NOMO-1 (cell line): ENCODE results near the gene DIDO1.

Experiments
- DNase-seq, 2 experiments: peaks; one replicate each; lab custom pipeline; 2025; ENCODE audit not compliant: unreplicated experiment in 2 of 2; lab: John Stamatoyannopoulos, UW

DIDO1 gene

GRCh38 chr20:62898093-62898964, 28.0 kb downstream of the DIDO1 start:
- no peak for DNase-seq

- no peak for DNase-seq
Measured at GRCh38 chr20:62897666-62898065, 28.6 kb downstream of the DIDO1 start.

- no peak for DNase-seq
Measured at GRCh38 chr20:62896526-62896925, 29.8 kb downstream of the DIDO1 start.

- no peak for DNase-seq
Measured at GRCh38 chr20:62895539-62895938, 30.8 kb downstream of the DIDO1 start.

- no peak for DNase-seq
Measured at GRCh38 chr20:62894261-62894660, 32.0 kb downstream of the DIDO1 start.

- DNase-seq = no peak
Measured at GRCh38 chr20:62893700-62894099, 32.6 kb downstream of the DIDO1 start.

GRCh38 chr20:62892348-62893304, 33.7 kb downstream of the DIDO1 start:
- DNase-seq = no peak

- DNase-seq = no peak
Measured at GRCh38 chr20:62891111-62891510, 35.2 kb downstream of the DIDO1 start.

GRCh38 chr20:62890444-62890843, 35.9 kb downstream of the DIDO1 start:
- no peak for DNase-seq

- no peak for DNase-seq
Measured at GRCh38 chr20:62889871-62890270, 36.4 kb downstream of the DIDO1 start.

GRCh38 chr20:62889411-62889810, 36.9 kb downstream of the DIDO1 start:
- DNase-seq = no peak

GRCh38 chr20:62888910-62889309, 37.4 kb downstream of the DIDO1 start:
- DNase-seq = no peak

- no peak for DNase-seq
Measured at GRCh38 chr20:62888406-62888805, 37.9 kb downstream of the DIDO1 start.

GRCh38 chr20:62887860-62888239, 38.5 kb downstream of the DIDO1 start:
- DNase-seq = no peak

- DNase-seq = peak in 1 of 2 experiments; percentile 20
Measured at GRCh38 chr20:62887152-62887859, 39.0 kb downstream of the DIDO1 start.

GRCh38 chr20:62886709-62887058, 39.6 kb downstream of the DIDO1 start:
- DNase-seq = no peak

GRCh38 chr20:62885896-62886708, 40.2 kb downstream of the DIDO1 start:
- DNase-seq = no peak

GRCh38 chr20:62885046-62885895, 41.0 kb downstream of the DIDO1 start:
- DNase-seq = no peak

- DNase-seq = no peak
Measured at GRCh38 chr20:62884556-62884955, 41.7 kb downstream of the DIDO1 start.
